SK-N-SH (cell line): ENCODE measurements around the gene MEIS1. TPM values are rescaled to one million over a fixed set of nuclear protein-coding genes. Genes with fewer than 3 reads are reported as not detected.

Experiments used
- CTCF ChIA-PET: fragments of 300-600, 350-600 bp; formaldehyde crosslinking; extraction: SDS; loops from one replicate; lab custom pipeline; 2021; lab: Yijun Ruan, JAX
- POLR2A ChIA-PET: fragments of 350-600 bp; sonication (Branson Sonifier 250); formaldehyde crosslinking; extraction: SDS; loops from one replicate; lab custom pipeline; 2020; ENCODE audit warnings: antibody characterized with exemption, inconsistent platforms; lab: Yijun Ruan, JAX
- DNase-seq: peaks from one replicate; pipeline ENCODE4 v3.0.0; 2012
- H2AFZ ChIP-seq: fragments of 200-600 bp; sonication (generic); 2 replicates; pipeline ENCODE4 v1.8.1; 2016; ENCODE audit warnings: antibody characterized with exemption, mild to moderate bottlenecking, low read depth
- H3F3A ChIP-seq: fragments of 200-600 bp; sonication (generic); replicated peaks from 2 replicates; pipeline ENCODE3; 2016; ENCODE audit warnings: antibody characterized with exemption, mild to moderate bottlenecking; ENCODE audit not compliant: insufficient read depth
- H3K27ac ChIP-seq, 2 experiments: fragments of 200-500 bp in 1 of 2; fragments of 200-600 bp in 1 of 2; sonication (Bioruptor generic) in 1 of 2; sonication (generic), shearing (Covaris generic) in 1 of 2; 2 replicates each; pipeline versions ENCODE4 v1.5.1 to v1.6.1; 2014 to 2016; ENCODE audit warnings: low read depth in 2 of 2, inconsistent platforms in 1 of 2, low read length in 1 of 2, mild to moderate bottlenecking in 1 of 2, mixed read lengths in 1 of 2
- H3K27me3 ChIP-seq: fragments of 200-600 bp; sonication (generic), shearing (Covaris generic); 2 replicates; pipeline ENCODE4 v1.6.1; 2016; ENCODE audit warnings: mixed run types; ENCODE audit not compliant: insufficient read depth
- H3K36me3 ChIP-seq, 2 experiments: fragments of 200-500 bp in 1 of 2; fragments of 200-600 bp in 1 of 2; sonication (Bioruptor generic) in 1 of 2; sonication (generic) in 1 of 2; replicated peaks in 1 of 2; 2 replicates each; pipeline versions ENCODE3 to v1.5.1; 2014 to 2016; ENCODE audit warnings: low read length in 1 of 2, mild to moderate bottlenecking in 1 of 2; ENCODE audit not compliant: insufficient read depth in 2 of 2, control insufficient read depth in 1 of 2
- H3K4me1 ChIP-seq, 2 experiments: fragments of 200-500 bp in 1 of 2; fragments of 200-600 bp in 1 of 2; sonication (Bioruptor generic) in 1 of 2; sonication (generic), shearing (Covaris generic) in 1 of 2; 2 replicates each; pipeline versions ENCODE4 v1.5.1 to v1.6.1; 2014 to 2016; ENCODE audit warnings: low read depth in 1 of 2, low read length in 1 of 2, mixed run types in 1 of 2; ENCODE audit not compliant: insufficient read depth in 2 of 2, control insufficient read depth in 1 of 2
- H3K4me2 ChIP-seq: fragments of 200-600 bp; sonication (generic), shearing (Covaris generic); 2 replicates; pipeline ENCODE4 v1.6.1; 2017; ENCODE audit warnings: mixed run types
- H3K4me3 ChIP-seq, 2 experiments: fragments of 200-500 bp in 1 of 2; fragments of 200-600 bp in 1 of 2; sonication (Bioruptor generic) in 1 of 2; sonication (generic), shearing (Covaris generic) in 1 of 2; 2 replicates each; pipeline versions ENCODE4 v1.5.1 to v1.8.1; 2014 to 2016; ENCODE audit warnings: low read depth in 2 of 2, inconsistent platforms in 1 of 2, low read length in 1 of 2, mild to moderate bottlenecking in 1 of 2, mixed read lengths in 1 of 2, moderate library complexity in 1 of 2
- H3K79me2 ChIP-seq: fragments of 200-600 bp; sonication (generic); 2 replicates; pipeline ENCODE4 v1.8.1; 2017; ENCODE audit warnings: mild to moderate bottlenecking; ENCODE audit not compliant: insufficient read depth
- H3K9ac ChIP-seq: fragments of 200-600 bp; sonication (generic); 2 replicates; pipeline ENCODE4 v1.6.1; 2017; ENCODE audit warnings: mixed run types
- H3K9me2 ChIP-seq: fragments of 200-600 bp; sonication (generic); 2 replicates; pipeline ENCODE4 v1.6.1; 2017; ENCODE audit warnings: mixed run types
- H3K9me3 ChIP-seq: fragments of 200-600 bp; sonication (generic); 2 replicates; pipeline ENCODE4 v1.6.1; 2017; ENCODE audit warnings: mixed run types, mild to moderate bottlenecking, moderate library complexity
- H4K20me1 ChIP-seq: fragments of 200-600 bp; sonication (generic); 2 replicates; pipeline ENCODE4 v1.6.1; 2017; ENCODE audit warnings: mild to moderate bottlenecking, mixed run types; ENCODE audit not compliant: insufficient read depth
- CHD2 ChIP-seq: fragments of 150-350 bp; IDR thresholded peaks from 2 replicates; pipeline ENCODE4 v1.6.1; 2018; ENCODE audit warnings: low read length; ENCODE audit not compliant: partially characterized antibody
- CTCF ChIP-seq: fragments of 200-600 bp; sonication (generic); IDR thresholded peaks from 2 replicates; pipeline ENCODE4 v1.6.1; 2017; ENCODE audit warnings: antibody characterized with exemption, mild to moderate bottlenecking, moderate library complexity
- ELF1 ChIP-seq: IDR thresholded peaks from 2 replicates; pipeline ENCODE4 v1.4.0; 2012
- EP300 ChIP-seq, 2 experiments: IDR thresholded peaks; 2 replicates each; pipeline versions ENCODE4 v1.4.0 to v1.6.1; 2012; ENCODE audit warnings: borderline replicate concordance in 1 of 2, low read depth in 1 of 2, low read length in 1 of 2
- EZH2phosphoT487 ChIP-seq: fragments of 200-600 bp; sonication (generic); IDR thresholded peaks from 2 replicates; pipeline ENCODE4 v1.6.1; 2017; ENCODE audit warnings: low read depth, mixed run types, mild to moderate bottlenecking, antibody characterized with exemption, moderate library complexity, borderline replicate concordance
- FOXJ3 ChIP-seq: sonication (generic); formaldehyde crosslinking; IDR thresholded peaks from 2 replicates; pipeline ENCODE4 v1.5.1; 2020; ENCODE audit warnings: mild to moderate bottlenecking, missing genetic modification reagents
- FOXM1 ChIP-seq: IDR thresholded peaks from 2 replicates; pipeline ENCODE4 v1.4.0; 2012; ENCODE audit warnings: low read depth, mild to moderate bottlenecking
- GABPA ChIP-seq: IDR thresholded peaks from 2 replicates; pipeline ENCODE4 v1.4.0; 2012; ENCODE audit warnings: low read depth, mild to moderate bottlenecking
- GATA2 ChIP-seq: sonication (generic); formaldehyde crosslinking; IDR thresholded peaks from 2 replicates; pipeline ENCODE4 v1.5.0; 2020; ENCODE audit warnings: mild to moderate bottlenecking, missing genetic modification reagents
- MAX ChIP-seq: IDR thresholded peaks from 2 replicates; pipeline ENCODE4 v1.4.0; 2012; ENCODE audit warnings: low read depth
- MXI1 ChIP-seq: IDR thresholded peaks from 2 replicates; pipeline ENCODE4 v1.6.1; 2012; ENCODE audit warnings: mild to moderate bottlenecking, low read depth, low read length, improper control_type of control experiment
- NRF1 ChIP-seq: IDR thresholded peaks from 2 replicates; pipeline ENCODE4 v1.6.1; 2012; ENCODE audit warnings: low read depth, mild to moderate bottlenecking, low read length
- PBX3 ChIP-seq: IDR thresholded peaks from 2 replicates; pipeline ENCODE4; 2012
- POLR2AphosphoS5 ChIP-seq: IDR thresholded peaks from 2 replicates; pipeline ENCODE4 v1.6.1; 2012; ENCODE audit warnings: low read depth, low read length
- RAD21 ChIP-seq: IDR thresholded peaks from 2 replicates; pipeline ENCODE4 v1.6.1; 2012; ENCODE audit warnings: mild to moderate bottlenecking, low read length
- REST ChIP-seq: IDR thresholded peaks from 2 replicates; pipeline ENCODE4 v1.6.1; 2012; ENCODE audit warnings: mild to moderate bottlenecking, low read depth, low read length, moderate library complexity
- RFX5 ChIP-seq: IDR thresholded peaks from 2 replicates; pipeline ENCODE4 v1.6.1; 2012; ENCODE audit warnings: mild to moderate bottlenecking, improper control_type of control experiment, low read length
- SIN3A ChIP-seq: IDR thresholded peaks from 2 replicates; pipeline ENCODE4 v1.6.1; 2012; ENCODE audit warnings: low read depth, mild to moderate bottlenecking, low read length, moderate library complexity, borderline replicate concordance
- TAF1 ChIP-seq: IDR thresholded peaks from 2 replicates; pipeline ENCODE4 v1.6.1; 2012; ENCODE audit warnings: low read depth, mild to moderate bottlenecking, low read length, moderate library complexity, borderline replicate concordance
- TEAD4 ChIP-seq: IDR thresholded peaks from 2 replicates; pipeline ENCODE4 v1.4.0; 2012; ENCODE audit warnings: mild to moderate bottlenecking, borderline replicate concordance; ENCODE audit not compliant: insufficient read depth
- YY1 ChIP-seq: IDR thresholded peaks from 2 replicates; pipeline ENCODE4 v1.4.0; 2012; ENCODE audit warnings: low read depth, mild to moderate bottlenecking
- ZBTB33 ChIP-seq: IDR thresholded peaks from 2 replicates; pipeline ENCODE4 v1.4.0; 2012; ENCODE audit warnings: low read depth, borderline replicate concordance
- WGBS: methylation state at CpG from one replicate; pipeline ENCODE4 v1.1.6; 2017; ENCODE audit warnings: low lambda C conversion rate; 5-methylcytosine and 5-hydroxymethylcytosine counted together
- polyA plus RNA-seq, 3 experiments: library from polyadenylated mRNA; depleted of rRNA; stranded (reverse); fragments of >200 nt; gene quantifications; 2 replicates each; pipeline ENCODE4 v1.2.3, GENCODE V29; 2012

MEIS1 gene
- 16.9 and 21.8 TPM in 2 replicates for polyA plus RNA-seq (2012; rRNA removed)
- 10.7 and 11.9 TPM in 2 replicates for polyA plus RNA-seq (2012; cell fraction: cytosol; rRNA removed)
- polyA plus RNA-seq (2012; cell fraction: nucleus; rRNA removed) = 30.1 and 60.1 TPM in 2 replicates

GRCh38 chr2:66434679-66435548 is at the start of gene MEIS1:
Gene MEIS1, plus strand, starts transcription at chr2:66435125. Its CDS starts 732 bp downstream, at chr2:66435857.
- Histone ChIP-seq H4K20me1 (no peaks in the 10 kb centered on the region), H3K9me2 (no peaks in the 10 kb centered on the region), H3K4me1 (peaks cover 0 to 20% of the 10 kb centered on the region in 2 experiments; a peak in 2 of 4 replicates), H2AFZ (peak within 1 kb of the TSS; percentile 82), H3K27me3 (no peaks in the 10 kb centered on the region), H3K9ac (peak within 1 kb of the TSS; percentile 90), H3K4me3 (peak within 1 kb of the TSS; percentile 85 to 90), H3F3A (peaks cover 12% of the 10 kb centered on the region), H3K27ac (peak within 1 kb of the TSS; percentile 76 to 81), H3K4me2 (peak within 1 kb of the TSS; percentile 94), H3K36me3 (peaks cover 3 to 13% of the 10 kb centered on the region in 2 experiments), H3K9me3 (no peaks in the 10 kb centered on the region), H3K79me2 (peaks cover 47% of the 10 kb centered on the region)
- ChIA-PET CTCF (interaction anchor here (1.0 to 3.4 kb wide), 17 partner anchors 10 to 1597 kb away, joined by 3 to 41 read pairs (median 4); no protein-coding TSS in a partner anchor), POLR2A (interaction anchor here (0.7 to 3.6 kb wide), 15 partner anchors 10 to 1596 kb away, joined by 3 to 27 read pairs (median 5); no protein-coding TSS in a partner anchor)
- TF ChIP-seq GATA2 = no peak
- TF ChIP-seq ZBTB33 = no peak
- TF ChIP-seq TEAD4 = no peak
- TF ChIP-seq PBX3 = peak; percentile 93
- peak; percentile 22 for TF ChIP-seq RAD21
- peak; percentile 98 for TF ChIP-seq ELF1
- TF ChIP-seq NRF1 = no peak
- peak; percentile 76; the same call in 1 of the 2 replicates for TF ChIP-seq REST
- peak; percentile 98 for TF ChIP-seq TAF1
- TF ChIP-seq EP300 (IDR thresholded peaks at IDR 0.05; ENCODE audit: borderline replicate concordance in 1 of 2, low read depth in 1 of 2, low read length in 1 of 2) = peak in 1 of 2 experiments; percentile 5; a peak in 1 of 4 replicates
- no peak for TF ChIP-seq FOXM1
- TF ChIP-seq FOXJ3 (CRISPR knock-in tag) = peak; percentile 73
- TF ChIP-seq GABPA = peak; percentile 66
- TF ChIP-seq SIN3A = peak; percentile 93; the same call in 1 of the 2 replicates
- TF ChIP-seq RFX5 = no peak
- peak; percentile 82 for TF ChIP-seq MXI1
- no peak for TF ChIP-seq EZH2phosphoT487
- peak; percentile 68; the same call in 1 of the 2 replicates for TF ChIP-seq MAX
- peak; percentile 34 for TF ChIP-seq CHD2
- TF ChIP-seq CTCF = peak; percentile 11; the same call in 1 of the 2 replicates
- peak; percentile 92 for TF ChIP-seq POLR2AphosphoS5
- TF ChIP-seq YY1 = peak; percentile 83
- WGBS = 1% methylated on average over 38 of the region's 38 CpGs
- DNase-seq = peak; percentile 88
